Activated CD4-positive, alpha-beta T cell treated with anti-CD3 and anti-CD28 coated beads for 24 hours (primary cell): ENCODE data around the gene TRDN.
"Not testable (repeated sequence)": the region's sequence is repeated elsewhere in the genome, so short reads cannot be mapped to it uniquely, and the experiment has no call there.

Source experiments
- DNase-seq, 2 donors: peaks; one replicate each; pipeline ENCODE4 v3.0.0-alpha.2; 2020; ENCODE audit warnings: low read depth in 2 of 2

The TRDN gene

GRCh38 chr6:123635144-123635543 is 1.6 kb downstream of the TRDN start:
- DNase-seq: no peak

GRCh38 chr6:123632641-123633040 is 4.1 kb downstream of the TRDN start:
- no peak for DNase-seq

GRCh38 chr6:123629258-123629941 is 7.3 kb downstream of the TRDN start:
- no peak for DNase-seq

- no peak for DNase-seq
These were observed 11.1 kb downstream of the TRDN start for GRCh38 chr6:123625696-123626095.

GRCh38 chr6:123622780-123623179 is 14.0 kb downstream of the TRDN start:
- no peak for DNase-seq

- DNase-seq: no peak
These were observed 17.6 kb downstream of the TRDN start for GRCh38 chr6:123619156-123619555.

GRCh38 chr6:123616942-123617341 is 19.8 kb downstream of the TRDN start:
- no peak for DNase-seq

- DNase-seq: no peak
These were observed 20.7 kb downstream of the TRDN start for GRCh38 chr6:123616016-123616415.

GRCh38 chr6:123610779-123611178 is 26.0 kb downstream of the TRDN start:
- no peak for DNase-seq

- no peak for DNase-seq
These were observed 32.7 kb downstream of the TRDN start for GRCh38 chr6:123604067-123604466.

- DNase-seq: no peak
These were observed 38.7 kb downstream of the TRDN start for GRCh38 chr6:123598011-123598410.

- DNase-seq: no peak
These were observed 42.0 kb downstream of the TRDN start for GRCh38 chr6:123594776-123595175.

GRCh38 chr6:123592426-123592825 is 44.3 kb downstream of the TRDN start:
- DNase-seq: no peak

GRCh38 chr6:123589973-123590372 is 46.8 kb downstream of the TRDN start:
- DNase-seq: no peak

GRCh38 chr6:123589317-123589716 is 47.4 kb downstream of the TRDN start:
- DNase-seq: no peak

GRCh38 chr6:123588546-123588895 is 48.2 kb downstream of the TRDN start:
- no peak for DNase-seq

GRCh38 chr6:123587838-123588545 is 48.8 kb downstream of the TRDN start:
- no peak for DNase-seq

GRCh38 chr6:123587407-123587806 is 49.3 kb downstream of the TRDN start:
- DNase-seq: not testable (repeated sequence)

GRCh38 chr6:123580331-123580730 is 56.4 kb downstream of the TRDN start:
- no peak for DNase-seq

- no peak for DNase-seq
These were observed 61.6 kb downstream of the TRDN start for GRCh38 chr6:123575188-123575587.

GRCh38 chr6:123570813-123571684 is 65.7 kb downstream of the TRDN start:
- no peak for DNase-seq

GRCh38 chr6:123569575-123569974 is 67.2 kb downstream of the TRDN start:
- DNase-seq: no peak

GRCh38 chr6:123565529-123565928 is 71.2 kb downstream of the TRDN start:
- DNase-seq: no peak
